ENCODE measurements around the gene TFRC. TPM values are rescaled to one million over a fixed set of nuclear protein-coding genes. Genes with fewer than 3 reads are reported as not detected.
"Not testable (repeated sequence)": the region's sequence is repeated elsewhere in the genome, so short reads cannot be mapped to it uniquely, and the experiment has no call there.

Gene TFRC
- total RNA-seq, 1 donor from 2014 or later = 74.0 TPM

GRCh38 chr3:196111939-196112386 lies 30.1 kb upstream of the TFRC start:
- H3K4me3 Mint-ChIP-seq (ENCODE audit: low read depth) = no peak overlapping the region
- no peaks in the 10 kb centered on the region for H3K36me3 Mint-ChIP-seq (ENCODE audit: insufficient read depth)
- DNase-seq (ENCODE audit: low spot score, unreplicated experiment) = no peak
- H3K4me1 Mint-ChIP-seq (ENCODE audit: low read depth) = peaks cover 6% of the 10 kb centered on the region
- TF ChIP-seq CTCF (IDR thresholded peaks at IDR 0.05; ENCODE audit: unreplicated experiment) = no peak
- H3K27ac Mint-ChIP-seq = no peak overlapping the region
- H3K9me3 Mint-ChIP-seq (ENCODE audit: low read depth) = no peaks in the 10 kb centered on the region
- H3K27me3 Mint-ChIP-seq = no peaks in the 10 kb centered on the region

- DNase-seq (ENCODE audit: low spot score, unreplicated experiment) = no peak
- H3K27me3 Mint-ChIP-seq = no peaks in the 10 kb centered on the region
- no peaks in the 10 kb centered on the region for H3K36me3 Mint-ChIP-seq (ENCODE audit: insufficient read depth)
- TF ChIP-seq CTCF (IDR thresholded peaks at IDR 0.05; ENCODE audit: unreplicated experiment) = no peak
- no peaks in the 10 kb centered on the region for H3K9me3 Mint-ChIP-seq (ENCODE audit: low read depth)
- no peak overlapping the region for H3K4me3 Mint-ChIP-seq (ENCODE audit: low read depth)
- peaks cover 6% of the 10 kb centered on the region for H3K4me1 Mint-ChIP-seq (ENCODE audit: low read depth)
- peak overlapping the region; percentile 41 for H3K27ac Mint-ChIP-seq
These were observed 26.3 kb upstream of the TFRC start for GRCh38 chr3:196108075-196108743.

- H3K4me1 Mint-ChIP-seq (ENCODE audit: low read depth); H3K27me3 Mint-ChIP-seq; H3K27ac Mint-ChIP-seq; H3K36me3 Mint-ChIP-seq (ENCODE audit: insufficient read depth); H3K4me3 Mint-ChIP-seq (ENCODE audit: low read depth); DNase-seq (ENCODE audit: low spot score, unreplicated experiment); H3K9me3 Mint-ChIP-seq (ENCODE audit: low read depth): not testable (repeated sequence)
These were observed 22.8 kb upstream of the TFRC start for GRCh38 chr3:196104707-196105106.

GRCh38 chr3:196098365-196098980 lies 16.6 kb upstream of the TFRC start:
- H3K4me1 Mint-ChIP-seq (ENCODE audit: low read depth); H3K9me3 Mint-ChIP-seq (ENCODE audit: low read depth); H3K27ac Mint-ChIP-seq; H3K27me3 Mint-ChIP-seq; H3K36me3 Mint-ChIP-seq (ENCODE audit: insufficient read depth); H3K4me3 Mint-ChIP-seq (ENCODE audit: low read depth); DNase-seq (ENCODE audit: low spot score, unreplicated experiment): not testable (repeated sequence)

GRCh38 chr3:196097373-196098154 lies 15.7 kb upstream of the TFRC start:
- Mint-ChIP-seq H3K4me1 (ENCODE audit: low read depth) (peaks cover 2% of the 10 kb centered on the region), H3K36me3 (ENCODE audit: insufficient read depth) (no peaks in the 10 kb centered on the region), H3K4me3 (ENCODE audit: low read depth) (no peak overlapping the region), H3K27ac (no peak overlapping the region), H3K27me3 (peaks cover 2% of the 10 kb centered on the region), H3K9me3 (ENCODE audit: low read depth) (no peaks in the 10 kb centered on the region)
- no peak for DNase-seq (ENCODE audit: low spot score, unreplicated experiment)
- TF ChIP-seq CTCF (IDR thresholded peaks at IDR 0.05; ENCODE audit: unreplicated experiment) = no peak

- Mint-ChIP-seq H3K36me3 (ENCODE audit: insufficient read depth) (no peaks in the 10 kb centered on the region), H3K4me1 (ENCODE audit: low read depth) (peaks cover 2% of the 10 kb centered on the region), H3K9me3 (ENCODE audit: low read depth) (no peaks in the 10 kb centered on the region), H3K27ac (no peak overlapping the region), H3K27me3 (peaks cover 2% of the 10 kb centered on the region), H3K4me3 (ENCODE audit: low read depth) (no peak overlapping the region)
- TF ChIP-seq CTCF (IDR thresholded peaks at IDR 0.05; ENCODE audit: unreplicated experiment) = no peak
- DNase-seq (ENCODE audit: low spot score, unreplicated experiment) = no peak
These were observed 14.6 kb upstream of the TFRC start for GRCh38 chr3:196096382-196096953.

Measured in progenitor cell of endocrine pancreas (in vitro differentiated cells).